Ovary (tissue), 9 donors: ENCODE data around the gene CRYBG1. TPM values are rescaled to one million over a fixed set of nuclear protein-coding genes. Genes with fewer than 3 reads are reported as not detected.
"Not testable (repeated sequence)": the region's sequence is repeated elsewhere in the genome, so short reads cannot be mapped to it uniquely, and the experiment has no call there.

Source experiments
- DNase-seq, 5 donors: peaks; one replicate each; pipeline ENCODE4 v3.0.0-alpha.2; 2019 to 2020
- H3K27ac ChIP-seq, 2 donors: fragments of 200-600 bp; one replicate each; pipeline versions ENCODE4 v1.5.1 to v1.8.0; 2019 to 2022
- H3K27me3 ChIP-seq: fragments of 200-600 bp; one replicate; pipeline ENCODE4 v1.8.0; 2022
- H3K36me3 ChIP-seq: fragments of 200-600 bp; sonication (generic); one replicate; pipeline ENCODE4 v1.5.1; 2019
- H3K4me1 ChIP-seq: one replicate; pipeline ENCODE4 v1.8.1; 2013; ENCODE audit warnings: mild to moderate bottlenecking, moderate library complexity; ENCODE audit not compliant: insufficient read depth
- H3K4me3 ChIP-seq: fragments of 200-600 bp; sonication (generic); one replicate; pipeline ENCODE4 v1.5.1; 2017
- H3K9me3 ChIP-seq, 2 donors: fragments of 200-600 bp in 1 of 2; sonication (generic) in 1 of 2; one replicate each; pipeline versions ENCODE4 v1.5.1 to v1.8.1; 2013 to 2019; ENCODE audit warnings: mild to moderate bottlenecking in 1 of 2, moderate library complexity in 1 of 2
- EP300 ChIP-seq: sonication (generic); formaldehyde crosslinking; IDR thresholded peaks from one replicate; pipeline ENCODE4 v1.6.1; 2017; ENCODE audit warnings: antibody characterized with exemption
- POLR2A ChIP-seq: fragments of 450-650 bp; IDR thresholded peaks from one replicate; pipeline ENCODE4 v1.6.1; 2017; ENCODE audit warnings: antibody characterized with exemption, mild to moderate bottlenecking, moderate library complexity
- WGBS, 3 donors: extraction: QIAGEN DNeasy Blood & Tissue Kit in 1 of 3; methylation state at CpG; one replicate each; pipeline versions ENCODE4 v1.1.5 to v1.1.7; 2013 to 2017; 5-methylcytosine and 5-hydroxymethylcytosine counted together
- intact Hi-C, 4 donors: fragments of 100-400 bp; cut with DNase I; formaldehyde crosslinking; loops; one replicate each; pipeline versions ENCODE4 v1.11.0 to v1.15.1; 2022 to 2023
- polyA plus RNA-seq, 2 donors: library from polyadenylated mRNA; stranded (reverse); fragments of 200-250 nt in 1 of 2; fragments of 350-450 nt in 1 of 2; fragmentation: Illumina TruSeq in 1 of 2; extraction: RNeasy Lipid Tissue Mini Kit (QIAGEN cat#74804) in 1 of 2; gene quantifications; one replicate each; pipeline ENCODE4 v1.2.3, GENCODE V29; 2013 to 2014
- total RNA-seq, 7 donors: library from RNA; depleted of rRNA in 2 of 7; stranded (reverse); fragments of >200 nt in 2 of 7; fragmentation: NEBNext Ultra II Directional in 3 of 7; extraction: Animal tissue kit (Norgen Biotek cat#: 25700) in 3 of 7; gene quantifications; one replicate each; pipeline versions ENCODE4 v1.1.0 to v1.2.4, GENCODE V29; 2016 to 2023
- TF ChIP-seq, protein P1 (sequence below), 3 donors: fragments of 450-650 bp in 2 of 3; fragments of 200-600 bp in 1 of 3; IDR thresholded peaks; one replicate each; pipeline versions ENCODE4 v1.5.1 to v1.8.0; 2016 to 2022; ENCODE audit warnings: antibody characterized with exemption in 3 of 3, mild to moderate bottlenecking in 1 of 3
- donor health status: DM: no; HTN: no; CAD: no; lungs with moderate emphysema.
- donor health status: DM: no; HTN: no; CAD: no.
- donor health status: Bipolar disorder and iron deficiency.
- donor health status: DM: yes; HTN: yes; CAD: no.
- donor health status: DM: no; HTN: no; CAD: no.
- donor health status: DM: yes; HTN: yes; CAD: no.

CRYBG1 gene
- total and polyA plus RNA-seq, 9 donors, result 1.5 to 7.4 (median 3.8) TPM

DNA sequence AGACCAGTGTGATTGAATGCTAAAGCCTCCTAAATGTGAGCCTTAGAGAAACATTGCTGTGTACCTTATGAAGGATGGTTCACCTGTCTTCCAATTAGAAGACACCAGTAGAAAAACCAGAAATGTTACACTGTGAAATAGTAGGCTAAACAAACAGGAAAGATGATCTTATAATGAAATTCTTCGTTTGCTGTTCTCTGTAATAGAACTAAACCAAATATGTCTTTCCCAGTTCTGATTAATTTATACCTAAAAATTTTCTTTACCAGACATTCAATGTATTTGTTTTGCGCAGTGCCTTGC is 154.0 kb downstream of the CRYBG1 start:
- H3K27me3 ChIP-seq, result no peaks in the 10 kb centered on the region
- no peaks in the 10 kb centered on the region for H3K9me3 ChIP-seq
- intact Hi-C loops, result no loop called here

DNA sequence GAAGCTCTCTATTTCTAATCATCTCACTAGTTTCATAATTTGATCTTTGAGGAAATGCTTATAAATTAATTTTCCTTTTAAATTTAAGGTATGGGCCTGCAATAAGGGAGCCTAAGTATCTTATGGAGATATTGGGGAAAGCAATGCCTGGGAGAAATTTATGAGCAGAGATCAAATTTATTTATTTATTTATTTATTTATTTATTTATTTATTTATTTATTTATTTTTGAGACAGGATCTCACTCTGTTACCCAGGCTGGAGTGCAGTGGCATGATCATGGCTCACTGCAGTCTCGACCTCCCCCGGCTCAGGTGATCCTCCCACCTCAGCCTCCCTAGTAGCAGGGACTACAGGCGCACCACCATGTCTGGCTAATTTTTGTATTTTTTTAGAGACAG is 155.1 kb downstream of the CRYBG1 start:
- H3K36me3 ChIP-seq, H3K27ac ChIP-seq, H3K4me3 ChIP-seq, H3K9me3 ChIP-seq, intact Hi-C loops, H3K4me1 ChIP-seq, H3K27me3 ChIP-seq, DNase-seq: not testable (repeated sequence)
- WGBS, 3 donors, result 95 to 98% (median 97%) methylated on average over 3 of the region's 3 CpGs

More for the DNA sequence above, 154.0 kb downstream of the CRYBG1 start:
- Histone ChIP-seq H3K4me3 (no peak overlapping the region), H3K4me1 (no peaks in the 10 kb centered on the region), H3K27ac (no peak overlapping the region), H3K36me3 (no peaks in the 10 kb centered on the region)
- no peak for DNase-seq
- 86 to 94% (median 91%) methylated on average over 2 of the region's 2 CpGs for WGBS, 3 donors
- TF ChIP-seq, protein P1, sequence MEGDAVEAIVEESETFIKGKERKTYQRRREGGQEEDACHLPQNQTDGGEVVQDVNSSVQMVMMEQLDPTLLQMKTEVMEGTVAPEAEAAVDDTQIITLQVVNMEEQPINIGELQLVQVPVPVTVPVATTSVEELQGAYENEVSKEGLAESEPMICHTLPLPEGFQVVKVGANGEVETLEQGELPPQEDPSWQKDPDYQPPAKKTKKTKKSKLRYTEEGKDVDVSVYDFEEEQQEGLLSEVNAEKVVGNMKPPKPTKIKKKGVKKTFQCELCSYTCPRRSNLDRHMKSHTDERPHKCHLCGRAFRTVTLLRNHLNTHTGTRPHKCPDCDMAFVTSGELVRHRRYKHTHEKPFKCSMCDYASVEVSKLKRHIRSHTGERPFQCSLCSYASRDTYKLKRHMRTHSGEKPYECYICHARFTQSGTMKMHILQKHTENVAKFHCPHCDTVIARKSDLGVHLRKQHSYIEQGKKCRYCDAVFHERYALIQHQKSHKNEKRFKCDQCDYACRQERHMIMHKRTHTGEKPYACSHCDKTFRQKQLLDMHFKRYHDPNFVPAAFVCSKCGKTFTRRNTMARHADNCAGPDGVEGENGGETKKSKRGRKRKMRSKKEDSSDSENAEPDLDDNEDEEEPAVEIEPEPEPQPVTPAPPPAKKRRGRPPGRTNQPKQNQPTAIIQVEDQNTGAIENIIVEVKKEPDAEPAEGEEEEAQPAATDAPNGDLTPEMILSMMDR (IDR thresholded peaks at IDR 0.05), result no peak
- TF ChIP-seq EP300 (no peak), POLR2A (no peak)

DNA sequence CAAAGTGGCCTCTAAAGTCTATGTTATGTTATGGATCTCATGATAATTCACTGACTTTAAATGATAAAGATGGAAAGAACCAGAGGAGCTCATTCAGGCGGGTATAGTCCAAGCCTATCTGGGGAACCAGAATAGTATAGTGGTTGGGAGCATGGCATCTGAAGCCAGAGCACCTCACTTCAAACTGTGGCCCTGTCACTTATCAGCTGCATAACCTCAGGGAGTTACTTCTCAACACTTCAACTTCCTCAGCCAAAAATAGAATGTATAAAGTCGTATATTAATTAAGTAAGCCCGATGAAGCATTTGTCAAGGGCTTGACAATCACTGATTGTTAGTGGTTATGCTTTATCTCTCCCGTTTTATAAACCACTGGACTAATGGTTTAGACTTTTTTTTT is 156.1 kb downstream of the CRYBG1 start:
- TF ChIP-seq, protein P1 (IDR thresholded peaks at IDR 0.05), result no peak
- no peak for TF ChIP-seq EP300
- TF ChIP-seq POLR2A, result no peak
- Histone ChIP-seq H3K4me1 (no peaks in the 10 kb centered on the region), H3K27ac (no peak overlapping the region), H3K27me3 (no peaks in the 10 kb centered on the region), H3K36me3 (no peaks in the 10 kb centered on the region), H3K4me3 (no peak overlapping the region), H3K9me3 (no peaks in the 10 kb centered on the region)
- no peak for DNase-seq
- WGBS, 3 donors, result 64 to 71% (median 64%) methylated on average over 4 of the region's 4 CpGs
- intact Hi-C loops, result no loop called here

DNA sequence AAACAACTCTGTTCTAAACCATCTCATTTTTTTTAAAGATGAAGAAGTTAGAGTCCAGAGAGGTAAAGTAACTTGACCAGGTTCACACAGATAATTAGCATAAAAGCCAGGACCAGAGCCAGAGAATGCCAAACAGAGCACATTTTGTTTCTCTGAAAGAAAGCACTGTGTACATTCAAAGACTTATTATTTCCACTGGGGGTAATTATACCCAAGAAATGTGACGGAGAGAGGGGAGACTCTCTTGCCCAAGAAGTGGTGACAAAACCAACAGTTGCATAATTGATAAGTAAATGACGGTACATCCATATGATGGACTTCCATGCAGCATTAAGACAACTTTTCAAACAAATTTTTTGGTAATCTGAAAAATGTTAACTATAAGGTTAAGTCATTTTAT is 157.2 kb downstream of the CRYBG1 start:
- DNase-seq, result no peak
- Histone ChIP-seq H3K36me3 (no peaks in the 10 kb centered on the region), H3K9me3 (no peaks in the 10 kb centered on the region), H3K27ac (no peak overlapping the region), H3K4me1 (no peaks in the 10 kb centered on the region), H3K4me3 (no peak overlapping the region), H3K27me3 (no peaks in the 10 kb centered on the region)
- 73 to 87% (median 87%) methylated on average over 2 of the region's 2 CpGs for WGBS, 3 donors
- intact Hi-C loops, result no loop called here
- TF ChIP-seq POLR2A (no peak), EP300 (no peak)
- TF ChIP-seq, protein P1 (IDR thresholded peaks at IDR 0.05), result no peak

DNA sequence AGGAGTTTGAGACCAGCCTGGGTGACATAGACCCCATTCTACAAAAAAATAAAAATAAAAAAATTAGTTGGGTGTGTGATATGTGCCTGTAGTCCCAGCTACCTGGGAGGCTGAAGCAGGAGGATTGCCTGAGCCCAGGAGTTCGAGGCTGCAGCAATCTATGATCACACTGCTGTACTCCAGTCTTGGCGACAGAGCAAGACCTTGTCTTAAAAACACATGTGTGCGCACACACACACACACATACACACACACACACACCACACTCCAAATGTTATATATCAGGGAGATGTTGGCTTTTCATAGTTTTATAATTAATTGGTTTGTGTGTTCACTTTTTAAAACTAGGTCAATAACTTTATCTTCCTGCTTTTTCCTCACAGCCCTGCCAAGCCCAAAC is 158.2 kb downstream of the CRYBG1 start:
- H3K36me3 ChIP-seq, result no peaks in the 10 kb centered on the region
- 83 to 88% (median 87%) methylated on average over 3 of the region's 3 CpGs for WGBS, 3 donors
- intact Hi-C loops, result no loop called here
- no peak overlapping the region for H3K4me3 ChIP-seq
- no peaks in the 10 kb centered on the region for H3K4me1 ChIP-seq
- no peak for DNase-seq
- H3K27ac ChIP-seq, result no peak overlapping the region
- H3K27me3 ChIP-seq, result no peaks in the 10 kb centered on the region
- TF ChIP-seq EP300 (no peak), POLR2A (no peak)
- TF ChIP-seq, protein P1 (IDR thresholded peaks at IDR 0.05), result no peak
- H3K9me3 ChIP-seq, result no peaks in the 10 kb centered on the region
